ENCODE data around the gene GALNT15.

Gene GALNT15, protein sequence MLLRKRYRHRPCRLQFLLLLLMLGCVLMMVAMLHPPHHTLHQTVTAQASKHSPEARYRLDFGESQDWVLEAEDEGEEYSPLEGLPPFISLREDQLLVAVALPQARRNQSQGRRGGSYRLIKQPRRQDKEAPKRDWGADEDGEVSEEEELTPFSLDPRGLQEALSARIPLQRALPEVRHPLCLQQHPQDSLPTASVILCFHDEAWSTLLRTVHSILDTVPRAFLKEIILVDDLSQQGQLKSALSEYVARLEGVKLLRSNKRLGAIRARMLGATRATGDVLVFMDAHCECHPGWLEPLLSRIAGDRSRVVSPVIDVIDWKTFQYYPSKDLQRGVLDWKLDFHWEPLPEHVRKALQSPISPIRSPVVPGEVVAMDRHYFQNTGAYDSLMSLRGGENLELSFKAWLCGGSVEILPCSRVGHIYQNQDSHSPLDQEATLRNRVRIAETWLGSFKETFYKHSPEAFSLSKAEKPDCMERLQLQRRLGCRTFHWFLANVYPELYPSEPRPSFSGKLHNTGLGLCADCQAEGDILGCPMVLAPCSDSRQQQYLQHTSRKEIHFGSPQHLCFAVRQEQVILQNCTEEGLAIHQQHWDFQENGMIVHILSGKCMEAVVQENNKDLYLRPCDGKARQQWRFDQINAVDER

DNA sequence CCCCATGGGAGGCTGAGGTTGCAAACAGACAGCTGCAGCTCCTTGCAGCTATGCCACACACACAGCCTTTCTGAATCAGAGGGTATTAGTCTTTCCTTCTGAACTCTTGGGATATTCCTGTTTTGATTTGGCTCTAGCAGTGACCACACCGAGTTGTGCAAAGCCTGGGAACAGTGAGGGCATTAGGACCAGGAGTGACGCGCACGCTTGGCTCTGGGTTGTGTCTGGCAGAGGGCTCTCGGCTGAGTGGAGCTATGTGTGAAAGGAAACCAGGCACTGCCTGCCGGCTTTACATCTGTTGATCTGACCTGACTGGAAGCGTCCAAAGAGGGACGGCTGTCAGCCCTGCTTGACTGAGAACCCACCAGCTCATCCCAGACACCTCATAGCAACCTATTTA lies at the start of gene GALNT15:
Gene GALNT15, plus strand, starts transcription at position 292 of the 400 bp plus-strand sequence. CDS start 472 bp downstream, outside the sequence.
- no peak for DNase-seq (ENCODE audit: low read depth in 2 of 2)

DNA sequence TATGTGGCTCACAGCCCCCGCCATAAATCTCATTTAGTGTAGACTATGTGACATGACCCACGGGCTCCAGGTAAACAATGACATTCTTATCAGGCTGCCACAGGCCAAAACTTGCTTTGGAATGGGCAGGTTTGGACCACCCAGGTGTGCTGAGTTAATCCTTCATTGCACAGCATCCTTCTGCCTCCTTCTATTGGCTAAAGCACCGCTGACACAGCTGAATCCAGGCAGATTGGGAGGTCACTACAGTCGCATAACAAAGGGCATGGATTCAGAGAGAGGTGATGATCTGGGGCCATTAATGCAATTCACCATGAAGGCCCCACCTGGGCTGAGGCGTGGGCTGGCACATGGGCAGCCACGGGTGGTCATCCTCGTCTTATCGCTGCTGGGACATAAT lies 47.8 kb upstream of the GALNT15 start:
- no peak for DNase-seq (ENCODE audit: low read depth in 2 of 2)

GRCh38 chr3:16127249-16127648 lies 47.2 kb upstream of the GALNT15 start:
- DNase-seq (ENCODE audit: low read depth in 2 of 2): no peak

DNA sequence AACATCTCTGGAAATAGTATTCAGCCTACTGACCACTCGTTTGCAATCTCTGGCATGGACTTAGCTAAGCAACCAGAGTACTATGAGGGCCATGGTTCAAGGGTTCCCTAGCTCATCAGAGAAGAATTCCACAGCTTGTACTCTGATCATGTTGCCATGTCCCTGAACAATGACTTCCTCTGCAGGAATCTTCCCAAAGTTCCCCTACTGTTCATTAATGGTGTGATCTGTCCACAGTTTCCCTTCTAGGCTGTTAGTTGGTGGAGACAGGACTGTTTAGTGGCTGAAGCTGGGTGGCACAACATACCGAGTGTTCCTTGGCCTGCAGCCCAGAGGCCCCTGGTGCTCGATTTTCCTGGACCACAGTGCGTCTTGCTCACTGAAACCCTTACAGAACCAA lies 44.4 kb upstream of the GALNT15 start:
- no peak for DNase-seq (ENCODE audit: low read depth in 2 of 2)

GRCh38 chr3:16132190-16132589 lies 42.3 kb upstream of the GALNT15 start:
- DNase-seq (ENCODE audit: low read depth in 2 of 2): no peak

DNA sequence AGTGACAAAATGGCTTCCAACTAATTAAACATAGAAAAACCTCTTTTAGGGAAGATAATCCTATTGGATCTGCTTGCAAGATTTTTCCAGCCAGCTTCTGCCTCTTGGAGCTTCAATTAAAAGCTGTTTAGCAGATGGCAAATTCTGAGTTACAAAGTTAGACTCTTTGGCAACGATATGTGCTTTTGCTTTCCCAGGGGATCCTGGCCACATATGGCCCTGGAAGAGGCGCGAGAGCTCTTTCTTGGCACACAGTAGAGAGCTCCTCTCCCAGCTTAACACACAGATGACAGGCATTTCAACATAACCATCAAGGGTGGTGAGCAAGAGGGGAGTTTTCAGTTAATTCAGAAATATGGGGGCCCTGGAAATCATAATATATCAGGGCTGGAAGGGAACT lies 41.6 kb upstream of the GALNT15 start:
- DNase-seq (ENCODE audit: low read depth in 2 of 2): no peak

- DNase-seq (ENCODE audit: low read depth in 2 of 2): no peak
These were observed 40.1 kb upstream of the GALNT15 start for GRCh38 chr3:16134173-16134928.

- DNase-seq (ENCODE audit: low read depth in 2 of 2): no peak
These were observed 38.4 kb upstream of the GALNT15 start for GRCh38 chr3:16136055-16136454.

DNA sequence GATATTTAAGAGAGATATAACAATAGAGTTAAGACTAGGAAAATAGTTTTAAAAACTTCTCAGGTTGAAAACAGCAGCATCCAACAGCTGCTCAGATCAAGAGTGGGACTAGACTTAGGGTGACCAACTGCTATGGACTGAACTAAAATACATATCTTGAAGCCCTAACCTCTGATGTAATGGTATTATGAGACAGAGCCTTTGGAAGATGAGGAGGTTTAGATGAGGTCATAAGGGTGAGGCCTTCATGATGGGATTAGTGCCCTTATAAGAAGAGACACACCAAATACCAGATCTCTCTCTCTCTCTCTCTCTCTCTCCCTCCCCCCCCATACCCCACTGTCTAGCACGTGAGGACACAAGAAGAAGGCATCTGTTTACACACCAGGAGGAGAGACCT lies 37.4 kb upstream of the GALNT15 start:
- no peak for DNase-seq (ENCODE audit: low read depth in 2 of 2)

DNA sequence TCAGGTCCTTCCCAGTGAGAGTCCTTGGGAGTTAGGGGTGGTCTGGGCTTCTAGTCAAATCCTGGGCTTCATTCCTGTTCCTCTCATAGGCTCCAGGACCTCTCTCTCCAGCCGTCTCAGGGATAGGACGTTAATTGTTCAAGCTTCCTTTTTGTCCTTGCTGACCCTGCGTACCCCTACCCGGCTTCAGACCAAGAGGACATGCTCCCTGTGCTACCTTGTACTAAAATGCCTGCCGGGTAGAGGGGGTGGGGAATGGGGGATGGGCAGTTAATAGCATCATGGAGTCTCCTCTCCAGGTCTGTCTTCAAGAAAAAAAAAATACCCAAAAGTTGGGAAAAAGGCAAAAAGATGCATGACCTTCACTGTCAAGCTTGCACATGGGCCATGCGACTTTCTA lies 36.5 kb upstream of the GALNT15 start:
- DNase-seq (ENCODE audit: low read depth in 2 of 2): no peak

GRCh38 chr3:16140116-16140893 lies 34.2 kb upstream of the GALNT15 start:
- DNase-seq (ENCODE audit: low read depth in 2 of 2): no peak

DNA sequence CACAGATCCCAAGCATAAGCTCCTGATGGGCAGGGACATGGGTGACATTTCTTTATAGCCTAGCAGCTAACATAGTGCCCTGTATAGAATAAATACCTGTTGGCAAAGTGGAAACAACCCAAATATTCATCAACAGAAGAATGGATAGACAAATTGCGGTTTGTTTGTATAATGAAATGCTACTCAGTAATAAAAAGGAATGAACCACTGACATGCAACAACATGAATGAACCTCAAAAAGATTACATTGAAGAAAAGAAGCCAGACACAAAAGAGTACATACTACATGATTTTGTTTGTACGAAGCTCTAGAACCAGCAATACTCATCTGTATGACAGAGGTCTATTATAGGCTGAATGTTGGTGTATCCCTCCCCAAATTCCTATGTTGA lies 33.6 kb upstream of the GALNT15 start:
- no peak for DNase-seq (ENCODE audit: low read depth in 2 of 2)

DNA sequence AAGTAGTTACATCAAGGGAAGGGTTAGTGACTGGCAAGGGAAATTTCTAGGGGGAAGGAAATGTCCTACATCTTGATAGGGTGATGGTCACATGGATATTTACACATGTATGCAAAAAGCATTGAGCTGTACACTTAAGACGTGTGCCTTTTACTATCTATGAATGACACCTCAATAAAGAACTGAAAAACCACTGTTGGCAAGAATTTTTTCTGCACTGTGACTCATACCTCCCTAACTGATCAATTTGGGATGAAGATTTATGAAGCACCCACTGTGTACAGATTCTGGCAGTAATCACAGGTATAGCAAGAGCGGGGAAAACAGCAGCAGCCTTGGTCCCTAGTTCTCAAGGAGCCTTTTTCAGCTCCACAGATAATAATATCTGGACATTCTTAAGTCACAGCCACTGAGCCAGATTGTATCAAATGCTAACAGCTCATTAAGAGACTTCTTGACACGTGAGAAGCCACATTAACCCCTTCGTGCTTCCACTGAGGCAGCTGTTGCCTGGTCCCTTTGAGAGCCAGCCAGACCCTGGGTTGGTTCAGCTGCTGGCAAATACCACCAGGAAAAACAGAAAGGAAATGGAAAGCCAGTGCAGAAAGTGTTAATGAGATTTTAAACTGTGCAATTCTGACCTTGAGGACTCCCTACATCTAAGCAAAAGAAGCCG lies 32.0 kb upstream of the GALNT15 start:
- DNase-seq (ENCODE audit: low read depth in 2 of 2): no peak

GRCh38 chr3:16143861-16144447 lies 30.5 kb upstream of the GALNT15 start:
- DNase-seq (ENCODE audit: low read depth in 2 of 2): no peak

DNA sequence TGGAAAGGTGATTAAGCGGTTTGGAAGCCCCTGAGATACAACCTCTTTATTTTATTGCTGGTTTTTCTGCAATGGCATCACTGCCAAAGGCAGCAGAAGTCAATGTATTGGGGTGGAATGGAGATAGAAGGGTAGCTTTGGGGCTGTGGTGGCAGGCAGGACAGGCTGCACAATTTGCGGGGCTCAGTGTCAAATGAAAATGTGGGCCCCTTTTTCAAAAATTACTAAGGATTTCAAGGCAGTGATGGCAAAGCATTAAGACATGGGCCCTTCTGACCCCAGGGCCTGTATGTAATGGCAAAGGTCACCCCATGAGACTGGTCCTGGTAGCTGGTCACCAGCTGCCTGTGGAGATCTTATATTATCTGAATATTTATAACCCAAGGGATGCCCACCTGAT lies 29.3 kb upstream of the GALNT15 start:
- no peak for DNase-seq (ENCODE audit: low read depth in 2 of 2)

GRCh38 chr3:16146015-16146730 lies 28.3 kb upstream of the GALNT15 start:
- no peak for DNase-seq (ENCODE audit: low read depth in 2 of 2)

DNA sequence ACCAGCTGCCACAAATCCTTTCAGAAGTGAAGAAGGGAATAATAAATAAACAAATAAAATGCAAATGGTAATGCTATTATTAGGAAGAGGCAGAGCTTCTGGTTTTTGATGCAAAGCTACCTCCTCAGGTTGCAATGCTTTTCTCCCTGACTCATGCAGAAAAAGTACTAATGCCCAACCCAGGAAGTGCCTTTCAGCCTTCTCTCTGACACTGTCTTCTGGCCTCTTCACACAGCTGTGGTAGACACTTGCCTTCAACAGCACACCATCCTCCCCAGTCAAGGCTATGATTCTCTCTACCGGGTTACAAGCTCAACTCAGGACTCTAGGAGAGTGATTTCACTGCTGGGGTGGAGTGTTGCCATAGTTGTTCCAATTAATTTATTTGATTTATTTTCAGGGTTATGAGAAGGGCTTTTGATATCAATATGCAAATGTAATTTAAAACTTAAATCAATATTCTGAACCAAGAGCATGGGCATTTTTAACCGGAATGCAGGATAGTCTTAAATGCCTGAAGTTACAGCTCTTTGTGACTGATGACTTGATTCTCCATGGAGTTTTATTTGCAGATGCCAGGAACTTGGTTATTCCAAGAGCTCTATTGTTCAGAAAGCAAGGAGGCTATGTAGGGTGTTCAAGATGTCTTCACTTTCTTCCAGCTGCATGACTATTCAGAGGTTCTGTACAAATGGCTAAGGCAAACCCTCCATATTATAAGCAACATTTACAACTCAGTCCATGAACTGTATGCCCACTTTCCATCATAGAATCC lies 27.1 kb upstream of the GALNT15 start:
- no peak for DNase-seq (ENCODE audit: low read depth in 2 of 2)

DNA sequence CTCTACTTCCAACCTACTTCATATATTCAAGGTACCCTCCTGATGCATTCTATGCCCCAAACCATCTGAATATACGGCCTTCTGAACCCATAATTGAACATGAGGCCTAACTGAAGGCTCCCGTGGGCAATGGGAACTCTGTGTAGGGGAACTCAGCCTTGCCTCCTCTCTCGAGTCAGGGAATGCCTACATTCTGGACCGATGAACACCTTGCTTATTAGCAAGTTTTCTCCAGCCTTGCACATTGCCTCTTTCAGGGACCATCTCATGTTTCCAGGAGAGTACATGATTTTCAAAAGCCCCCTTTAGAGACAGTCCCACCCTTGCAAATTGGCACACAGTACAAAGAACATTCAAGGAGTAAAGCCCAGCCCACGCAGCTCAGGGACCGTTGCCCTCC lies 26.3 kb upstream of the GALNT15 start:
- no peak for DNase-seq (ENCODE audit: low read depth in 2 of 2)

GRCh38 chr3:16148783-16149182 lies 25.7 kb upstream of the GALNT15 start:
- no peak for DNase-seq (ENCODE audit: low read depth in 2 of 2)

DNA sequence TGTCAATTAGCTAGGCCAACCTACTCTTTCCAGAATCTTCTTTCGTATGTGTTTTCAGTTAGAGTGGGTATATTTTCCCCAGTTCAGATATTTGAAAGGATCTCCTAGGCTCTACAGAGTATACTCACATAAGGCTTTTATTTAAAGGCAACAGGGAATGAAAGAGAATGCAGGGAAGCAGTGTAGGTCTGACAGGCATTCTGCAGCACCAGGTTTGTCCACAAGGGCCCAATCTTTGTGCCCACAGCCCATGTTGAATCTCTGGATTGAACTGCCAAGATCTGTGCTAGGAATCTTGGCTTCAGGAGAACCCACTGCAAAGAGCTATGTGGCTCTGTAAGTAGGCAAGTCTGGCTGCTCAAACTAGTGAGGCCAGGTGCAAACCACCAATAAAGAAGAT lies 24.2 kb upstream of the GALNT15 start:
- DNase-seq (ENCODE audit: low read depth in 2 of 2): no peak

All from stimulated activated CD4-positive, alpha-beta T cell treated with anti-CD3 and anti-CD28 coated beads, Interleukin-15, amount 100 ng/mL, for 48 hours (primary cell).